ENCODE data around the gene ARL2BP.

The ARL2BP gene

DNA sequence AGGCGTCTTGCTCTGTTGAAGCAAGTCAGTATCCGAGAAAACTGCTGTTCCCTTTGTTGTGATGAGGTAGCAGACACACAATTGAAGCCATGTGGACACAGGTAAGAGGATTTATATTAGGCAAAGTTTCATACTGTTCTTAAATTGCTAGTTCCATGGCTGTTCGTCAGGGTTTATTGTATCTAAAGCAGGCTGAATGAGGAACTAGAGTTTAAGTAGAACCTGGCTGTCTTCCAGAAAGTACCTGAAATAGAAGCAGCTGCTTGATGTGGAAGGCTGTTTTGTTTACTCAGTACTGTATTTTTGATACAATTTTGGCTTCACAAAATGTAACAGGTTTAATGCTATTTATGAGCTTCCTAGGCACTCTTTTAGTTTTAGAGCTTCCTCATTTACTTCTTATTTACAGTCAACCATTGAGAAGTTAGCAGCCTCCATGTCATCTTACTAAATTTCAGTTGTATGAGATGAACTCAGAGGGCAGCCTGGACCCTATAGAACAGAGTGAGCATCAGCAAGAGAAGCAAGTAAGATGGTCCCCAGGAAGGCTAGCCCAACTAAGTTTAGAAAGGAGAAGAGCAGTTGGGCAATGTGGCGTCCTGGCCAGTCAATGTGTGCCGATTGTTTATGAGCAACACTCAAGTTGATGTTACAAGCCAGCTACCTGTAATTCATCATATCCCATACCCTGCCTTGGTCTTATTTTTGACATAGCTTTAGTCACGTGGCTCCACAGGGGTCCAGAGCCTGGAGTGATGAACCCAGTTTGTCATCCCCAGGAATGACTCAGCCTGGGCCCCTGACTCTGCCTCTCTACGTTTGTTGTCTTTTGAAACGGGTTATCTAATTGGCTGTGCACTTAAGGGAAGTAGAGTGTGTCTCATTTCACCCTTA is 9.7 kb upstream of the ARL2BP start:
- no peak for DNase-seq

DNA sequence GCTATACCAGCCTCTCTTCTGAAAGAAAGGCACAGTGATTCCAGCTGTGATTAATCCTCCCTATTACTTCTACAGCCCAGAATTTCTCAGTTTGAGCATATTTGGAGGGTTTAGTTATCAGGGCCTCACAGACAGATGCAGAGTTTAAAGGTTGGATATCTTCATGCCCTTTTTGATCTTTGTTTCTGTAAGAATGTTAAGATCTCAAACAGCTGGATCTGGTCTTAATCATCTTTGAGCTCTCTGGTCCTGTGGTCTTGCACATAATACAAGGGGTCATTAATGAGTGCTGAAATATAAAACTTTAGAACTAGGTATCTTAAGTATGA is 9.1 kb upstream of the ARL2BP start:
- DNase-seq = no peak

DNA sequence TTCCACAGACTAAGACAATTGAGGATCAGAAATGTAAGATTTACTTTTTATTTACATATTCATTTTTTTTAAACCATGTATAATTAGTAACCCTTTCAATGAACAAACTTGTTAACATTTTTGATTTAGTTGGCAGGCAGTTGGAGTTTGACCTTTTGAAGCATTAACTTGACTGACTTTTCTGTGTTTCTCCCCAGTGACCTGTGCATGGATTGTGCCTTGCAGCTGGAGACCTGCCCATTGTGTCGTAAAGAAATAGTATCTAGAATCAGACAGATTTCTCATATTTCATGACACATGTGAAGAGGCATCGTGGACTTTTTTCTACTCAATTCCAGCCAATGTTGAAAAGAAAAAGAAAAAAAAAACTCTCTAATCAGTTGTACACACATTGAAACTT is 6.4 kb upstream of the ARL2BP start:
- no peak for DNase-seq

DNA sequence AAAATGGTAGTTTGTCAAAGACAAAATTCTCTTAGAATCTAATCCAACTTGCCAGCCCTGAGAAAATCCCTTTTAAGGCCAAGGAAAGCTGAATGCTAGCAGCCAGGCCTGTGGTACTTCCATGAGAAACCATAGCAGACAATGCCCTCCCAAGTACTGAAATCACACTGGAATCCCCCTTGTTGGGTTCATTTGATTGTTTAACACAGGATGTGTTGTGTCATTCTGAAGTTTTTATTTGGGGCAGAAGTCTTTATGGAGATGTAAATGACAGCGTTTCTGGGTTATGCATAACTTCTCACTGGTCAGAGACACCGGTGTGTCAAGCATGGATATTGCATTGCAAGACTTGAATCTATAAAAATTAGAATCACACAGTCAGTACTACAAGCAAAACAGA is 6.0 kb upstream of the ARL2BP start:
- DNase-seq = no peak

DNA sequence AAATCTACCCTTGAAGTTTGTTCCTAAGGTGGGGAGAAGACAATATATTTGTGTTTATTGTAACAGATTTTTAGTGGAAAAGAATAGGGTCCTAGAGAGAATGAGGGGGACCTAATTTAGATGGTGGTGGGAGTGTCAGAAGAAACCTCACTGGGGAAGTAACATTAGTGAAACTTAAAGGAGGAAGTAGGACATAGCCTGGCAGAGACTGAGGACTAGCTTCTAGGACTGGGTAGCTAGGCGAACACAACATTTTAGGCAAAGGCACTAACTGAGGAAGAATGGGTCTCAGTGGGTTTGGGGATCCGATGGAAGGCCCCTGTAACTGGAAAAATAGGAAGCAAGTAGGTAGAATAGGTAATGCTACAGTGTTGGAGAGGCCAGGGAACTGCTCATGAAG is 4.2 kb upstream of the ARL2BP start:
- peak in 1 of 2 donors; percentile 22 for DNase-seq

DNA sequence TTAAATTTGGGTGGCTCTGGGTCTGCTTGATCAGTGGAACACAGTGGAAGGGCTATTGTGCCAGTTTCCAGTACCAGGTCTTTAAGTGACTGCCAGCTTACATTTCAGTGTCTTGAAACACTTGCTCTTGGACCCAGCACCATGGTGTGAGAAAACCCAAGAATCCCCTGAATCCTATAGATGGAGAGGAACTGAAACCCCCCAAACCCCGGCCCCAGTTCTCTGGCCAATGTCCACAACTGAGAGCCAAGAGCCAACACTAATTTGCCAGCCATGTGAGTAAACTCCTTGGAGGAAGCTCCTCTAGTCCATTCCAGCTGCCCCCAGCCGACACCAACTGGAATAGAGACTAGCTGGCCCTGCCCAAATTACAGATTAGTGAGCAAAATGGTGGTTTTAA is 2.4 kb upstream of the ARL2BP start:
- no peak for DNase-seq

DNA sequence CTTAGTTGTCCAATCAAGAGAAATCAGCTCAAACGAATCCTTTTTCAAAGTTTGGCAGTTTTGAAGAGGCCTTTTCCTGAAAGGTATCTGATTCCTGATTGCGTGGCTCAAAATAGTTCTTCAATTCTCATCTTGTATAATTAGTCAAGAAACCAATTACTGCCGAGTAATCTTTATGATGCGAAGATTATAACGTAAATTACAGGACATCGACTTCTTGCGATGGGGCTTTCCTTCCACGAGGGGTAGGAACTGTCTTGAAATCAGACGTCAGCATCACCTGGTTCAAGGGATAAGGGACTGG is 644 bp upstream of the ARL2BP start:
- DNase-seq = no peak

DNA sequence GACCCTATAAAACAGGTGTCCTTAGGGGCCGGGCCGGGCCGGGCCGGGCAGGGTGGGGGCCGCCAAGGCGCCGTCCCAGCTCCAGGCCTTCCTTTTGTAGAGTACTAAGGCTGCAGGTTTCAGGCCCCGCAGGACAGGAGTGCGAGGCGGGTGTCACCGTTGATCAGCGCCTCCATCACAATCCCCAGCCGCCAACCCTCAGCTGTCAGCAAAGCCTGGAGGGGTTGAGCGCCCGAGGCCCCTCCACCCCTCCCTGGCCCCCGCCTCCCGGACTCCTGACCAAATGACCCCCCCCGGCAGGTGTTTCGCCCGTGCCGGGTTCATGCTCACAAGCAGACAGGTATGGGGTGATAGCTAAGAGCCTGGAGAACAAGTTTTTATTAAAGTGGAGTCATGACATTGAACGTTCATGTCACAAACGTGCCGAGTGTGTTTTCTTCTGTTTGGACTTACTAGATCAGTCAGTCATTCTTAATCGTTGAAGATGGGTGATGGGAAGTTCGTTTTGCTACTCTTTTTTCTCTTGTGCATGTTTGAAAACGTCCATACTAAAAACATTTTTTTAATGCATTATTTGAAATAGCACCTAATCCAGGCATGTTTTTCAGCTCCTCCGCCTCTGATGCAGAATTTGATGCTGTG is 534 bp downstream of the ARL2BP start:
- DNase-seq = no peak

DNA sequence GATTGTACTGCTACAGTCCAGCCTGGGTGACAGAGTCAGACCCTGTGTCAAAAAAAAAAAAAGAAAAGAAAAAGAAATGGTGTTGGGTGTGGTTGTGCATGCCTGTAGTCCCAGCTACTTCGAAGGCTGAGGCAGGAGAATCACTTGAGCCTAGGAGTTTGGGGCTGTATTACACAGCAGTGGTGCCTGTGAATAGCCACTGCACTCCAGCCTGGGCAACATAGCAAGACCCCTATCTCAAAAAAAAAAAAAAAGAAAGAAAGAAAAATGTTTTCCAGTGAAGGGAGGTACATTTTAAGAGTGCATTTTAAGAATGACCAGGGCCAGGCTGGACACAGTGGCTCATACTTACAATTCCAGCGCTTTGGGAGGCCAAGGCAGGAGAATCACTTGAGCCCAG is 6.3 kb downstream of the ARL2BP start:
- no peak for DNase-seq

DNA sequence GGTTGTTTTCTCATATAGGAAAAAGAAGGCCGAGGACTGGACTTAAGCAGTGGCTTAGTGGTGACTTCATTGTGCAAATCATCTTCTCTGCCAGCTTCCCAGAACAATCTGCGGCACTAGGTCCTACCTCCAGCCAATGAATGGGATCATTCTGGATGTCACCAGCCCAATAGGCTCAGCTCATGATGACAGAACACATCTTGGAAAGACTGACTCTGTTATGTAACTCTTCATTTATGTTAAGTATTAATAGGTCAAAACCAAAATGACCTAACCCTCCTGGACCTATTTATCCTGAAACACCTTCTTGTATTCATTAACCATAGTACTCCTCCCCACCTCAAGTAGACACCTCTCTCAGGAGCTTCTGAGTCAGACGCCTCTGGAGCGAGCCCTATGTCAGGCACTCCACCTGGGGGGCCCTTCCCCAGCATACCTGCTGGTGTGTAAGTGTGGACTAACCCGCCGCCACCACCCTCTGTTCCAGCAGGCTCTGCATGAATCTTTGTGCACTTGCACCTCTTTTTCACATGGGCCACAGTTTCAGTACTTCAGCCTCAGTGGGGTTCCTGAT is 7.2 kb downstream of the ARL2BP start:
- no peak for DNase-seq

DNA sequence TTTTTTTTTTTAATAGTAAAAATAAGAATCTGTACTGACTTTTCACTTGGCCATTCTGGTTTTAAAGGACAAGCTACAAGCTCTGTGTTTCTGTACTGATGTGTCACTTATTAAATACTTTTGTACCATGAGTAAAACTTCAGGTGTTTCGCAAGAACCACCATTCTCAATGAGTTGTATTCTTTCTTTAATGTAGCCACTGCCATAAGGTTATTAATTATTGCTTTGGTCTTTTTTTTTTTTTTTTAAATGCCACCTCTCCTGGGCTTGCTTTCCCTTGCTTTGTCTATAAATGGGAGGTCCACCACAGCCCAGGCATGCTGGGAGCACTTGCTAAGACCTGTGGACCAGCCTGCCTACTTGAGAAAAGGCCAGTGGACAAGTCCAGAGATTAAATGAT is 8.4 kb downstream of the ARL2BP start:
- no peak for DNase-seq

DNA sequence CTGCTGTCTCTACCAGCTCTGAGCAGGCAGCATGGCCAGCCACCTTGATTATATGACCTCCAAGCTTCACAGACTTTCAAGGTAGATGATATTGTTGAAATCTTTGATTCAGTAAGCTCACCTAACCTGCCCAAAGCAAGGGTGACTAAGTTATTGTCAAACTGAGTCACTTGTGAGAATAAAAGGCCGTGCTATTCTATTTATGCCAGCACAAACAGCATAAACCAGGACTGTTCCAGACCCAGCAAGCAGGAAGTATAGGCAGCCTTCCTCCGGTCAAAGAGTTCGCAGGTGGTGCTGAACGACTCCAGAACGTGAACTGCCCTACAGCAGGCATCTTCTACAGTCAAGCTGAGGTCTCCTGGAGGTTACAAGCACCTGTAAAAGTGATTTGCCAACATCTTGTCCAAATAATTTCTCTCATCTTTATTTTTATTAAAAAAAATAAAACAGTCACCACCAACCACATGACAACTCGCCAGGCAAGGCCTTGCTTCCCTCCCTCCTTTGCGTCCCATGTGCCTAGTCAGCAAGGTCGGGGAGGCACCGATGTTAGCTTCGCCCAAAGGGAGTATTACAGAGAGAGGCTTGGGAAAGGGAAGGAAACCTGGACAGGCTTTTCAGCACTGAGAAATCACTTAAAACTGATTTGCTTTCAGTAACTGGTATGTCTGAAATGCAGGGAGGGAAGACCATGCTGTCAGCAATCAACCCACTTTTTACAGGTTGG is 10.8 kb downstream of the ARL2BP start:
- no peak for DNase-seq

DNA sequence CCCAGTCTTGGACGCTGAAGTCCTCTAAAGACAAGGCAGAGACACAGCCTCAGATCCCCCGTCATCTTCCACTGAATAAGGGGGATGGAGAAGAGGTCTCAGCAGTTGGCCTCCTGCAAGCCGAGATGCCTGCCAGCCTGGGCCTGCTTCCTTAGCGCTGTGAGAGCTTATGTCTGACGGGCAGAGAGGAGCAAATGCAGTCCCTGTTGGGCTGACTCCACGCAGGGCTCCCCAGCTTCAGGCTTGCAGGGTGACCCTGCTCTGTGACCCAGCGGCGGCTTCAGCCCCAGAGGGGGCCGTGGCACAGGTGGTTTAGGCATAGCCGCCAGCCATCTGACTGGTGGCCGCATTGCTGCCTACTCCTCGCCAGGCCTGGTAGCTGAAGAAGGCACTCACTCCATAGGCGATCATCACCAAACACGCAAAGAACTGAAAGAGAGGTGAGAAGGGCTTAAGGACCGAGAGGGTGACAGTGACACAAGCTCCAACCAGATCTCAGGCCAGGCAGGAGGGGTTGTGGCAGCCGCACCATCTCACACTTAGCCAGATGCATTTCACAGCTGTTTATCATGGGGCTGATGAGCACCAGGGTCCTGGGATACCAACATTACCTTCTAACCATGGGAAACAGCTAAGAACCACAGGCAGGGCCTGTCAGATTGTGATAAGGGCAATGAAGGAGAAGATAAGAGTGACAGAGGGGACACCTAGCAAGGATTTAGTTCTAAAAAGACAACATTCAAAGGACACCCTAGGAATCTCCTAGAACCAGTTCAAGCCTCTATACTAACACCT is 11.7 kb downstream of the ARL2BP start:
- DNase-seq = no peak

DNA sequence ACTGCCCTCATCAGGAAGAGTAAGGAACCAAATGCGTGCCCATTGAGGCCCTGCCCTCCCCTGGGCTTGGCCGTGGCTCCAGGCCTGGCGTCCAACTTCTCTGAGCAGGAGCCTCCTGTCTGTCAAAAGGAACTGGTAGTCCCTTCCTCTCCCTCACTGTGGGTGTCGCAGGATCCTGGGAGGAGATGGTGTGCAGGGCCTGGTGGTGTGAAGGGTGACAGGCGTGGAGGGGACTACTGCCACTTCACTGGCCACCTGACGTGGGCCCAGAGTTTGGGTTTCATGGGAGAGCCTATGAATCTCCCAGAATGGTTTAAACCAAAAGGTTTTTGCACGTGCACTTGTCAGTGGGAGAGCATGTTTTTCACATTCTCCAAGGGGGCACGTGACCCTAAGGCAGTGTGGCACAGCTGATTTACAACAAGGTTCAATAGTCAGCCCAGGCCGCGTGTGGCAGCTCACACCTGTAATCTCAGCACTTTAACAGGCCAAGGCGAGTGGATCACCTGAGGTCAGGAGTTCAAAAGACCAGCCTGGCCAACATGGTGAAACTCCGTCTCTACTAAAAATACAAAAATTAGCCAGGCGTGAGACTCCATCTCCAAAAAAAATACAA is 12.5 kb downstream of the ARL2BP start:
- DNase-seq = no peak

DNA sequence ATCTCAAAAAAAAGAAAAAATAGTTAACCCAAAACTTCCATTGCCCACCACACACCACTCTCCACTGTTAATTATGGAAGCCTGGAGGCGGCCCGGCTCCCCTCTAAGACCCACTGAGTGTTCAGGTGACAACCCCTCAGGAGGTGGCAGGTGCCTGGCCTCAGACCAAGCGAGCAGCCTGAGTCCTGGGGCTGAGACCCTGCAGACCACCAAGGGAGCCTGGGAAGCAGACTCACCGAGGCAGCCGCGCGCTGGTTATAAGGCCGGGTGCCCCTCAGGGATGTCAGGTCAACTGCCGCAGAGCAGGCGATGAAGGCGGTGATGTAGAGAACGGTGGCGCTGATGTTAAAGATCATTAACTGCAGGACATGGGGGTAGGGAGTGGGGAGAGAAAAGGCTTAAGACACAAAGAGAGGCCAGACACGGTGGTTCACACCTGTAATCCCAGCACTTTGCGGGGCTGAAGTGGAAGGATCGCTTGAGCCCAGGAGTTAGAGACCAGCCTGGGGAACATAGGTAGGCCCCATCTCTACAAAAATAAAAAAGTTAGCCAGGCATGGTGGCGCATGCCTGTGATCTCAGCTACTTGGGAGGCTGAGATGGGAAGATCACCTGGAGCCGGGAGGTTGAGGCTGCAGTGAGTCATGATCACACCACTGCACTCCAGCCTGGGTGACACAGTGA is 13.3 kb downstream of the ARL2BP start:
- DNase-seq = no peak

DNA sequence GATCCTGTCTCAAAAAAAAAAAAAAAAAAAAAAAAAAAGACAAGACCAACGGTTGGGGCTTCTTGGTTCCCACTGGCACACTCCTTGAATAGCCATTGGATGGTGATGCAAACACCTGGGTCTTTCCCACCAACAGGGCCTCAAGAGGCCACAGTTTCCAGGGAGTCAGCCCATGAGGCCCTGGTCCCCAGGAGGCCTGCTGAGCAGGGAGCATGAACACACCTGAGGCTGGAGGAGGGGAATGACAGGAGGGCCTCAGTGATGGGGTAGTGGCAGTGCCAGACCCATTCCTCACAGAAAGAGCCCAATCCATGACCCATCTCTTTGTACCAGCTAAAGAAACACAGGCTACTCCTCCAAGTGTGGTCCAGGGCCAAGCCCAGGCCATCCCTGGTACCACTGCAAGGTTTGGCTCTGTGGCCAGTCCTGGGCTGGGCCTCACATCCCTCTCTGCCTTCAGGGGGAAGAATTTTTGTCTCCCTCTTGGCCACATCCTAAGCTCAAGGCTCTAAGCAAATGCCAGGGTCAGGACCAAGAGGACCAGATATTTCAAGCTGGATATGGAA is 13.9 kb downstream of the ARL2BP start:
- no peak for DNase-seq

DNA sequence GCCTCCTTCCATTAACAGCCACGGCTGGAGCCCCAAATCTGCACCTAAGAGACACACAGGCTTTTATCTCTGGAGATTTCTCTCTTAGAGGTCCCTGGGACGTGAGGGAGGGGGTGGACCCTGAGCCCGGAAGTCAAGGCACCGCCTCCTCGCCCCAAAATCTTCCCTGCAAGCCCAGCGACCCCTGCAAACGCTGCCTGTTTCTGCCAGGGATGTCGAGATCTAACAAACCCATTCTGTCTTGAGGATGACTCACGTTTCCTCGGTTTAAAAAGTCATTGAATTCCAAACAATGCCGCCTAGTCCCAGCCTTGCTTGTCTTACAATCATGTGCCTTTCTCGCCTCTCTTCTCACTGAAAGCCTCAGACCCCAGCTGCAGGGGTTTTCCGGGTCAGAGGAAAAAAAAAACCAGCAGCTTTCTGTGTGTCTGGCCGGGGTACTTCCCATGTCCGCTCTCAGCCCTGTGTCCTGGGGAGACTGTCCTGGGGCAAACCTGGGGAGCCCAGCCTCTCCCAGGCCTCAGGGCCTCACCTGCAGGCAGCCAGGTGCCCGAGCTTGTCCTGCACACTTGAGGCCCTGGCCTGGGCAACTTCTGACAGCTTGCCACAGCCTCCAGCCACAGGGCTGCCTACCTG is 15.4 kb downstream of the ARL2BP start:
- peak in 1 of 2 donors; percentile 14 for DNase-seq

DNA sequence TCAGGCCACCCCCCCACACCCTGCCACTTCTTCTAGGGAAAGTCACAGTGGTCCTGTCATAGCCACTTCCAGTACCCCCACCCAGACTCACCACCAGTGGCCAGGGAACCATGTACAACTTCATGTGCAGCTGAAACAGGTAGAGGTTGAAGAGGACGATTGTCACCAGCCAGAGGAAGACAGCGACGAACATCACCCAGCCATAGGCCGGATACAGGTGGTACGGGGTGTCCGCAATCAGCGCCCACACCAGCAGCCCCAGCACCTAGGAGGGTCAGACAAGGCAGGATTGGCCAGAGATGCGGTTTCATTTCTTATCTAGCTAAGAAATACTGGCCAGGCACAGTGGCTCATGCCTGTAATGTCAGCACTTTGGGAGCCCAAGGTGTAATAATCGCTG is 16.7 kb downstream of the ARL2BP start:
- no peak for DNase-seq

DNA sequence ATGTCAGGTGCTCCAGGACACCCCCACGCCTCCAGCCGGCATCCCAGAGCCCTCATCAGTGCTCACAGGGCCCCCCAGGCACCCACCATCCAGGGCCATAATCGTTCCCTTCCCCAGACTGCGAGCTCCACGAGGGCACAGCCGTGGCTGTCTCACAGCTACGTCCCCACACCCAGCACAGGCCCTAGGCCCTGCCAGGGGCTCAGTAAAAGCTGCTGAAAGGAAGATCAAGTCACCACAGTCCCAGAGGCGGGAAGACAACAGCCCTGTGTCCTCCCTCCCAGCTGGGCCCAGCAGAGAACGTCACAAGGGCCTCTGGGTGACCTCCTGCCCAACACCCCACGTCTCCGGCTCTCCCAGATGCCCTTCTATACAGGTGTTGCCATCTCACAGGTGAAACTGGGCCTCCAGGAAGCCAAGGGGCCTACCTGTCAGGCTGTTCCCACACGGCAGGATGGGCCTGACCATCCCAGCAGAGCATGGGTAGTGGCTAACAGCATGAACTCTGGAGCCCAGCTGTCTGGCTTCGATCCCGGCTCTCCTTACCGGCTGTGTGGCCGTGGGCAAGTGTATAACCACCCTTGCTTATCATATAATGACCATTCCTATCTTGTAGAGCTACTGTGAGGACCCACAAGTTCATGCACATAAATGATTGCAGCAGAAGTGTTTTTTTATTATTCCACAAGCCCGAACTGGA is 17.9 kb downstream of the ARL2BP start:
- no peak for DNase-seq
